ENCODE results near the gene FGGY. TPM values are rescaled to one million over a fixed set of nuclear protein-coding genes. Genes with fewer than 3 reads are reported as not detected.

The FGGY gene
- total RNA-seq, 1 experiment from 2014 or later, result 12.0 TPM

- CTCF ChIA-PET, result no interaction called here
- no peaks in the 10 kb centered on the region for H3K36me3 Mint-ChIP-seq
These were observed 98.0 kb downstream of the FGGY start for GRCh38 chr1:59394706-59395425.

GRCh38 chr1:59396387-59396786, 99.5 kb downstream of the FGGY start:
- ChIA-PET POLR2A (no interaction called here), CTCF (no interaction called here)
- no peak overlapping the region for H3K4me3 Mint-ChIP-seq
- no peak for ATAC-seq
- H3K9me3 Mint-ChIP-seq, result no peaks in the 10 kb centered on the region
- H3K27ac Mint-ChIP-seq, result no peak overlapping the region
- H3K36me3 Mint-ChIP-seq, result no peaks in the 10 kb centered on the region
- no peak for DNase-seq (ENCODE audit: low spot score)
- H3K4me1 Mint-ChIP-seq, result peaks cover 32% of the 10 kb centered on the region
- no peaks in the 10 kb centered on the region for H3K27me3 Mint-ChIP-seq (ENCODE audit: low read depth)
- no peak for TF ChIP-seq AFF4 (CRISPR knock-in tag; IDR thresholded peaks at IDR 0.05; ENCODE audit: borderline replicate concordance)
- TF ChIP-seq ARID4B (CRISPR knock-in tag; IDR thresholded peaks at IDR 0.05; ENCODE audit: borderline replicate concordance), result no peak
- no peak for TF ChIP-seq FOXK1 (CRISPR knock-in tag; IDR thresholded peaks at IDR 0.05)
- TF ChIP-seq ZBTB43 (CRISPR knock-in tag; IDR thresholded peaks at IDR 0.05), result no peak
- TF ChIP-seq CREM (CRISPR knock-in tag; IDR thresholded peaks at IDR 0.05), result no peak
- no peak for TF ChIP-seq ZNF281 (CRISPR knock-in tag; IDR thresholded peaks at IDR 0.05)
- no peak for TF ChIP-seq MXD4 (CRISPR knock-in tag; IDR thresholded peaks at IDR 0.05; ENCODE audit: borderline replicate concordance)
- TF ChIP-seq E2F1 (CRISPR knock-in tag; IDR thresholded peaks at IDR 0.05), result no peak
- no peak for TF ChIP-seq NFATC4 (CRISPR knock-in tag; IDR thresholded peaks at IDR 0.05)
- no peak for TF ChIP-seq KAT7 (CRISPR knock-in tag; IDR thresholded peaks at IDR 0.05; ENCODE audit: borderline replicate concordance)

More at GRCh38 chr1:59394706-59395425, 98.0 kb downstream of the FGGY start:
- TF ChIP-seq CTCF (IDR thresholded peaks at IDR 0.05) (no peak), NR2C2 (CRISPR knock-in tag; IDR thresholded peaks at IDR 0.05) (no peak)
- DNase-seq (ENCODE audit: low spot score), result no peak
- H3K4me1 Mint-ChIP-seq, result peaks cover 35% of the 10 kb centered on the region
- H3K27me3 Mint-ChIP-seq (ENCODE audit: low read depth), result no peaks in the 10 kb centered on the region
- no peak for ATAC-seq
- H3K9me3 Mint-ChIP-seq, result peaks cover 5% of the 10 kb centered on the region; the same call in 1 of the 2 replicates
- POLR2A ChIA-PET, result no interaction called here
- no peak overlapping the region for H3K4me3 Mint-ChIP-seq
- no peak overlapping the region for H3K27ac Mint-ChIP-seq

Data from WTC11 (cell line).